Transverse colon (tissue), 4 donors: Measurements from ENCODE around the gene EED.

Source experiments
- CTCF ChIP-seq, 5 experiments: fragments of 200-600 bp in 3 of 5; fragments of 450-650 bp in 2 of 5; sonication (generic) in 3 of 5; IDR thresholded peaks; 1 replicate in 2 of 5; 2 replicates in 3 of 5; pipeline ENCODE4 v1.5.1; 2016 to 2017; ENCODE audit warnings: antibody characterized with exemption in 5 of 5, inconsistent platforms in 3 of 5, mild to moderate bottlenecking in 2 of 5, moderate library complexity in 1 of 5
- POLR2AphosphoS5 ChIP-seq, 3 donors: sonication (generic); formaldehyde crosslinking; IDR thresholded peaks; one replicate each; pipeline ENCODE4 v1.6.1; 2016; ENCODE audit warnings: antibody characterized with exemption in 3 of 3

DNA sequence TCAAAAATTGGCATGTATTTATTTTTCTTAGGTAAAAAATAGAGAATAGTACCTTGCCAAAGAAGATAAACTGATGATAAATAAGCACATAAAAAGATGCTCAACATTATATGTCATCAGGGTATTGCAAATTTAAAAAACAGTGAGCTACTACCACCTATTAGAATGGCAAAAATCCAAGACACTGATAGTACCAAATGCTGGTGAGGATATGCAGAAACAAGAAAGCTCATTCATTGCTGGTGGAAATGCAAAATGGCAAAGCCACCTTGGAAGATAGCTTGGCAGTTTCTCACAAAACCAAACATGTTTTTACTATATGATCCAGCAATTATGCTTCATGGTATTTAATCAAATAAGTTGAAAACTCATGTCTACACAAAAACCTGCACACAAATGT lies 46.4 kb upstream of the EED start:
- no peak for TF ChIP-seq CTCF (IDR thresholded peaks at IDR 0.05)
- TF ChIP-seq POLR2AphosphoS5 (IDR thresholded peaks at IDR 0.05), result no peak
